SJCRH30 (cell line): Measurements from ENCODE around the gene CASD1. TPM values are rescaled to one million over a fixed set of nuclear protein-coding genes. Genes with fewer than 3 reads are reported as not detected.

ENCODE experiments used
- DNase-seq, 2 experiments: peaks; one replicate each; pipeline ENCODE4 v3.0.0-alpha.2; 2015 to 2020
- H3K27ac ChIP-seq: fragments of 250-450 bp; sonication (Bioruptor Pico); 2 replicates; pipeline ENCODE4 v1.5.1; 2020; ENCODE audit warnings: mild to moderate bottlenecking, moderate library complexity
- H3K27me3 ChIP-seq: fragments of 250-450 bp; sonication (Bioruptor Pico); 2 replicates; pipeline ENCODE4 v1.5.1; 2020; ENCODE audit warnings: mild to moderate bottlenecking, moderate library complexity
- H3K36me3 ChIP-seq: fragments of 250-450 bp; sonication (Bioruptor Pico); 2 replicates; pipeline ENCODE4 v1.5.1; 2020; ENCODE audit warnings: mild to moderate bottlenecking, moderate library complexity
- H3K4me1 ChIP-seq: fragments of 250-450 bp; sonication (Bioruptor Pico); 2 replicates; pipeline ENCODE4 v1.5.1; 2020; ENCODE audit warnings: mild to moderate bottlenecking, moderate library complexity
- H3K4me3 ChIP-seq: fragments of 250-450 bp; sonication (Bioruptor Pico); 2 replicates; pipeline ENCODE4 v1.5.1; 2020; ENCODE audit warnings: mild to moderate bottlenecking, moderate library complexity
- H3K9me3 ChIP-seq: fragments of 250-450 bp; sonication (Bioruptor Pico); replicated peaks from 2 replicates; pipeline ENCODE4 v1.5.1; 2020; ENCODE audit warnings: mild to moderate bottlenecking, moderate library complexity
- total RNA-seq: library from RNA; depleted of rRNA; stranded (reverse); fragments of >200 nt; shearing (Covaris generic); gene quantifications from 2 replicates; pipeline ENCODE4 v1.2.3, GENCODE V29; 2014

The CASD1 gene
- total RNA-seq, 1 experiment from 2014 or later = 47.3 TPM

DNA sequence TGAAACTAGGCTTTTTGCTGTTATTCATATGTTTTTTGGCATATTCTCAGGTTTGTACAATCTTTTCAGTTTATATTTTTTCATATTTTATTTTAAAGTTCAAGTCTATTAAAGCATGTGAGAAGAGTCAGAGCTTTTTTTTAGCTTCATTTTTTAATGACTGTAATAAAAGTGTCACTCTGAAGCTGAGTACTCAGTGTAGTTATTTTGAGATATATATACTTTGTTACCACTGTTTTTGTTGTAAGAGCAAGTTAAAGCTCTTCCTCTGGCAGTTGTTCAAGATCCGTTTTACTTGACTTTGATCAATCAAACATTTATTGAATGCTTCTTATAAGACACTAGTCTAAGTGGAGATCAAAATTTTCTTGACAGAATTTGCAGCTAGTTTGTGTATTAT lies 37.5 kb downstream of the CASD1 start:
- Histone ChIP-seq H3K27me3 (no peaks in the 10 kb centered on the region), H3K27ac (no peak overlapping the region), H3K4me3 (no peak overlapping the region), H3K9me3 (no peaks in the 10 kb centered on the region), H3K4me1 (no peaks in the 10 kb centered on the region), H3K36me3 (peaks cover 22% of the 10 kb centered on the region)
- DNase-seq = no peak

GRCh38 chr7:94556028-94556427 lies 46.4 kb downstream of the CASD1 start:
- Histone ChIP-seq H3K36me3 (peaks cover 43% of the 10 kb centered on the region), H3K4me3 (no peak overlapping the region), H3K9me3 (no peaks in the 10 kb centered on the region), H3K27me3 (no peaks in the 10 kb centered on the region), H3K4me1 (no peaks in the 10 kb centered on the region), H3K27ac (no peak overlapping the region)
- DNase-seq = no peak

- Histone ChIP-seq H3K27ac (no peak overlapping the region), H3K9me3 (no peaks in the 10 kb centered on the region), H3K36me3 (peaks cover 38% of the 10 kb centered on the region), H3K4me3 (no peak overlapping the region), H3K27me3 (no peaks in the 10 kb centered on the region), H3K4me1 (peaks cover 7% of the 10 kb centered on the region; the same call in 1 of the 2 replicates)
- DNase-seq = no peak
Observed at GRCh38 chr7:94557215-94557614, 47.6 kb downstream of the CASD1 start.

DNA sequence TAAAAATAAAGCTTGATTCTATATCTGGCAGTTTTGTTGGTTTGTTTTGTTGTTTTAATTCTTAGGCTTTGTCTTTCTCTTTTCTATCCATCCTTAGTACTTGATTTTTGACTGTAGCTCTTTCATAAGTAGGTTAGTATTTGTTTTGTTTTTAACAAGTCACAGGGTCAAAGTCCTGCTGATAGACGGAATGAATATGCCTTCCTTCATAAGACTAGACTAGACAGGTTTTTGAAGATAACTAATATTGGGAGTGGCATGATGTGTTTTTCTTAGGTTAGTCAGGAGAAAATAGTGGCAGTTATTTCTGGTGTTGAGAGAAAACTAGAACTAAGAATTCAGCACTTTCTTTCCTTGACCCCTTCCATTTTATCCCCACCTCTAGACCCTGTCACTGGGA lies 50.4 kb downstream of the CASD1 start:
- Histone ChIP-seq H3K27ac (no peak overlapping the region), H3K4me3 (no peak overlapping the region), H3K9me3 (no peaks in the 10 kb centered on the region), H3K36me3 (peaks cover 18% of the 10 kb centered on the region), H3K27me3 (no peaks in the 10 kb centered on the region), H3K4me1 (peaks cover 7% of the 10 kb centered on the region; the same call in 1 of the 2 replicates)
- no peak for DNase-seq

GRCh38 chr7:94561841-94562514 lies 52.4 kb downstream of the CASD1 start:
- Histone ChIP-seq H3K9me3 (no peaks in the 10 kb centered on the region), H3K4me3 (no peak overlapping the region), H3K4me1 (peaks cover 7% of the 10 kb centered on the region), H3K27me3 (no peaks in the 10 kb centered on the region), H3K36me3 (peaks cover 8% of the 10 kb centered on the region; the same call in 1 of the 2 replicates), H3K27ac (no peak overlapping the region)
- no peak for DNase-seq

DNA sequence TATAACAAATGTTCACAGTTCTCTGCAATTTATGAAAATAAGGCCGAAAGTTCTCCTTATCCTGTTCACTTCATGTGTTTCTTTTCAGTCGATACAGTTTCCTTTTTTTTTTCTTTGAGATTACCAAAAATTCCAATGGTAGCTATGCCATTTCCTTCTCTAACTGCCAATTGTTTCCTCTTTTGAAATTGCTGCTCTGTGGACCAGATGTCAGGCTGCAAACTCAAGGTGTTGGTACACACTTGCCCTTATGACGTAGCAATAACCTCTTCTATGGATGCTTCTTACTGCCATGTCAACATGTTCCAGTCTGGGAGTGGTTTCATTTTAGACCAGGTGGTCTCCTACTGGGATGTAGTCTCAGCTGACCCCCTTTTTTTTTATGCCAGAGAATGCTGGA lies 52.9 kb downstream of the CASD1 start:
- no peak overlapping the region for H3K4me3 ChIP-seq
- H3K27me3 ChIP-seq = no peaks in the 10 kb centered on the region
- H3K9me3 ChIP-seq = no peaks in the 10 kb centered on the region
- DNase-seq = no peak
- H3K36me3 ChIP-seq = peaks cover 8% of the 10 kb centered on the region; the same call in 1 of the 2 replicates
- H3K4me1 ChIP-seq = peaks cover 12% of the 10 kb centered on the region
- no peak overlapping the region for H3K27ac ChIP-seq

DNA sequence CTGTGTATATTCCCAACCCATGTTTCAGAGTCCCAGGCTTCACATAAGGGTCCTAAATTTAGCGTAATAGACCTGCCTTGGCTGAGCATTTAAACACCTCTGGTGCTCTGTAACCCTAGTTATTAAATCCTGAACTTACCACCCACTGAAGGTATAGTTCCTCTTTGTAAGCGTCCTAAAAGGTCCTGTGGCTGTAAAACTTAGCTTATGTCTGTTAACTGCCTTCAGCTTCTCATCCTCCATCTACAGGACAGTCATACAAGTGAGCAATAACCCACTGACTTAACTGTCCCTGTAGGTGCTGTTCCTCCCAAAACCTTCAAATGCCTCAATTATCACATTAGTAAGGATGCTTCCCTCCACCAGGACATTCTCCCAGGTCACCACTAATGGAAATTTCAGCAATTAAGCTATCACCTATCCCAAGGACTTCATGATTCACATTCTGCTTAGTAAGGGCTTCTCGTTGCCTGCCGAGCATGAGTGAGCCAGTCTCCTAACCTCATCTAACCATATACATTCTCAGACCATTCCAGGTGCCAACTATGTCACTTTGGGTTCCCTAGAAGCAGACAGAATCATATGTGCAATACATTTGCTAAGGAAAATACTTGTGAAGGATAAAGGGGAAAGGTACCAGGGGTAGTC lies 55.8 kb downstream of the CASD1 start:
- no peaks in the 10 kb centered on the region; the same call in 1 of the 2 replicates for H3K9me3 ChIP-seq
- no peak overlapping the region for H3K4me3 ChIP-seq
- peaks cover 16% of the 10 kb centered on the region for H3K4me1 ChIP-seq
- H3K27ac ChIP-seq = no peak overlapping the region
- H3K36me3 ChIP-seq = no peaks in the 10 kb centered on the region
- no peaks in the 10 kb centered on the region for H3K27me3 ChIP-seq
- DNase-seq = no peak

GRCh38 chr7:94567396-94567795 lies 57.8 kb downstream of the CASD1 start:
- Histone ChIP-seq H3K27ac (no peak overlapping the region), H3K9me3 (peaks cover 3% of the 10 kb centered on the region; the same call in 1 of the 2 replicates), H3K27me3 (no peaks in the 10 kb centered on the region), H3K4me3 (no peak overlapping the region), H3K36me3 (no peaks in the 10 kb centered on the region), H3K4me1 (peaks cover 19% of the 10 kb centered on the region)
- DNase-seq = peak in 1 of 2 experiments; percentile 35

GRCh38 chr7:94571816-94572215 lies 62.2 kb downstream of the CASD1 start:
- DNase-seq = peak; percentile 59 to 88
- peaks cover 25% of the 10 kb centered on the region for H3K9me3 ChIP-seq

GRCh38 chr7:94575646-94576045 lies 66.0 kb downstream of the CASD1 start:
- H3K9me3 ChIP-seq = peaks cover 25% of the 10 kb centered on the region
- H3K27me3 ChIP-seq = no peaks in the 10 kb centered on the region
- H3K36me3 ChIP-seq = no peaks in the 10 kb centered on the region; the same call in 1 of the 2 replicates
- peaks cover 37% of the 10 kb centered on the region for H3K4me1 ChIP-seq
- no peak overlapping the region for H3K27ac ChIP-seq
- H3K4me3 ChIP-seq = no peak overlapping the region
- no peak for DNase-seq

More at GRCh38 chr7:94571816-94572215, 62.2 kb downstream of the CASD1 start:
- Histone ChIP-seq H3K27me3 (no peaks in the 10 kb centered on the region), H3K27ac (peak overlapping the region; percentile 61), H3K4me1 (peaks cover 22% of the 10 kb centered on the region), H3K36me3 (no peaks in the 10 kb centered on the region; the same call in 1 of the 2 replicates), H3K4me3 (no peak overlapping the region)

DNA sequence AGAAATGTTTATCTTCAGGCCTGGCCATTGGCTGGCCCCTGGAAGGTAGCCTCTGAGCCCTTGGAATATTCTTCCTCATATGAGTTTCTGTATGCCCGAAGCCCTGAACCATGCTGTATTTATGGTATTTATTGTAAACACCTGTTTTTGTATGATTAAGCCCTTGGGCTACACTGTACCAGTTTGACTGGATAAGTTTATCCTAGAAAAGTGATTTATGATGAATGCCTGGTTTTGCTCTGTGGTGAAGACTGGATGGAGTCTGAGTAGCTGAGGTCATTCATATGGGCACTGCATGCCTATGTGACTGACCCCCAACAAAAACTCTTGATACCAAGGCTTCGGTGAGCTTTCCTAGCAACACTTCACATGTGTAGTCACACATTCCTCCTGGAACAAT lies 66.7 kb downstream of the CASD1 start:
- Histone ChIP-seq H3K9me3 (peaks cover 22% of the 10 kb centered on the region), H3K36me3 (no peaks in the 10 kb centered on the region; the same call in 1 of the 2 replicates), H3K4me3 (no peak overlapping the region), H3K4me1 (peaks cover 38% of the 10 kb centered on the region), H3K27me3 (no peaks in the 10 kb centered on the region), H3K27ac (no peak overlapping the region)
- peak in 1 of 2 experiments; percentile 23 for DNase-seq

DNA sequence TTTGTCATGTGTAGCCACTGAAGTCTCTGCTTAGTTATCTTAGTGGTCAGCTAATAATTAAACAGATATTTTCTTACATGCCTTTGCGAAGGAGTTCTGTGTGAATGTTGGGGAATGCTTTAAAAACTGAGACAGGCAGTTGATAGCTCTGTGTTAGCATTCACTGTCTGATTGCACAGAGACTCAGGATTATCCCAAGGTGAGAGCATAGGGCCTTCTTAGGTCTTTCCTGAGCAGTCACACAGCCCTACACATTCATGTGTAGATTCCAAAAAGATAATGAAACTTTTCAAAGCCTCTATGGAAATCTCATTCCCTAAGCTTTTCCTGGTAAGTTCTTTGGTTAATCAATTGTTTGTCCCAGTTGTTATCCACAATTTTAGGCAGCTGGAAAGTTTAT lies 67.7 kb downstream of the CASD1 start:
- Histone ChIP-seq H3K36me3 (no peaks in the 10 kb centered on the region; the same call in 1 of the 2 replicates), H3K27me3 (no peaks in the 10 kb centered on the region), H3K27ac (no peak overlapping the region), H3K4me1 (peaks cover 31% of the 10 kb centered on the region), H3K4me3 (no peak overlapping the region), H3K9me3 (peaks cover 22% of the 10 kb centered on the region)
- no peak for DNase-seq

GRCh38 chr7:94578614-94579013 lies 69.0 kb downstream of the CASD1 start:
- Histone ChIP-seq H3K4me3 (no peak overlapping the region), H3K27me3 (no peaks in the 10 kb centered on the region), H3K9me3 (peaks cover 18% of the 10 kb centered on the region), H3K27ac (no peak overlapping the region), H3K36me3 (peaks cover under 1% of the 10 kb centered on the region; the same call in 1 of the 2 replicates), H3K4me1 (peaks cover 27% of the 10 kb centered on the region)
- peak; percentile 70 to 85 for DNase-seq

DNA sequence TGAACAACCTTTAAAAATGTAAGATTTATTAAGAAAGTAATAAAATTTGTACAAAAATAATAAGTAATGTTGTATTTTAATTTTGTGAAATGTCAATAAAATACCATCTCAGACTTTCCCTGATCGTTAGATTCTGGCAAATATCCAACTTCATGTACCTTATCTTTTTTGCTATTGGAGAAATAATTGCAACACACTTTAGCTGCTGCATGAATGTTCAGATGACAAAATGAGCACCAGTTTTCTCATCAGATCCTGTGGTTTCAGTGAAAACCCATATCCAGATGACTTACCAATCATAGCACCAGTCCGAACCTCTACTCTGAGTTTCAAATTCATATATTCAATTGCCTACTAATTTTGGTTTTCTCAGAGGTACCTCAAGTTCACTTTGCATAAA lies 69.9 kb downstream of the CASD1 start:
- Histone ChIP-seq H3K4me1 (peaks cover 27% of the 10 kb centered on the region), H3K27me3 (no peaks in the 10 kb centered on the region), H3K36me3 (0 out of 2 replicates have a peak, but pooled peaks cover 3% of the 10 kb centered on the region), H3K4me3 (no peak overlapping the region), H3K27ac (no peak overlapping the region), H3K9me3 (peaks cover 17% of the 10 kb centered on the region)
- no peak for DNase-seq

- H3K36me3 ChIP-seq = 0 out of 2 replicates have a peak, but pooled peaks cover 3% of the 10 kb centered on the region
- H3K9me3 ChIP-seq = peaks cover 9% of the 10 kb centered on the region
- no peak overlapping the region for H3K4me3 ChIP-seq
- peak in 1 of 2 experiments; percentile 34 for DNase-seq
- no peaks in the 10 kb centered on the region for H3K27me3 ChIP-seq
- H3K27ac ChIP-seq = no peak overlapping the region; the same call in 1 of the 2 replicates
- peaks cover 27% of the 10 kb centered on the region for H3K4me1 ChIP-seq
Observed at GRCh38 chr7:94580601-94581000, 71.0 kb downstream of the CASD1 start.
